AG04450 (cell line): ENCODE results near the gene CFAP69. TPM values are rescaled to one million over a fixed set of nuclear protein-coding genes. Genes with fewer than 3 reads are reported as not detected.
A peak's percentile ranks its signal among the peaks of the same experiment; 100 is the strongest.

Experiments used
- CTCF ChIA-PET: fragments of 300-600, 350-600 bp; formaldehyde crosslinking; extraction: SDS; loops from one replicate; lab custom pipeline; 2022; ENCODE audit warnings: antibody characterized with exemption, inconsistent platforms; lab: Charles Lee
- POLR2A ChIA-PET: fragments of 350-600 bp; formaldehyde crosslinking; extraction: SDS; loops from one replicate; lab custom pipeline; 2021; ENCODE audit warnings: antibody characterized with exemption, inconsistent platforms; lab: Yijun Ruan, JAX
- DNase-seq: peaks from one replicate; pipeline ENCODE4 v3.0.0-alpha.2; 2011; ENCODE audit warnings: low read depth, low spot score
- H3K27ac ChIP-seq: one replicate; pipeline ENCODE4 v1.5.1; 2012; ENCODE audit warnings: low read depth, low read length, control low read depth
- H3K27me3 ChIP-seq: one replicate; pipeline ENCODE4 v1.6.0; 2012; ENCODE audit warnings: low read length; ENCODE audit not compliant: control insufficient read depth, insufficient read depth
- H3K4me3 ChIP-seq: 2 replicates; pipeline ENCODE4 v1.5.1; 2011; ENCODE audit warnings: mild to moderate bottlenecking, low read depth, low read length, control low read depth
- H3K9me3 ChIP-seq: 2 replicates; pipeline ENCODE4 v1.5.1; 2012; ENCODE audit warnings: low read length; ENCODE audit not compliant: control insufficient read depth, insufficient read depth
- polyA plus RNA-seq: library from polyadenylated mRNA; depleted of rRNA; stranded (reverse); fragments of >200 nt; gene quantifications from 2 replicates; pipeline ENCODE4 v1.2.3, GENCODE V29; 2011
- TF ChIP-seq, protein P1 (sequence below): IDR thresholded peaks from 2 replicates; pipeline ENCODE4 v1.5.1; 2011; ENCODE audit warnings: low read depth, low read length, control low read depth, inconsistent platforms

The CFAP69 gene
- polyA plus RNA-seq, 1 experiment, result 2.4 TPM

GRCh38 chr7:90222811-90223725, 21.9 kb upstream of the CFAP69 start:
- CTCF ChIA-PET, result interaction anchor here (0.9 to 2.6 kb wide), 4 partner anchors 11 to 204 kb away, joined by 3 to 21 read pairs (median 4); partner anchors contain the start of gene STEAP2
- no peaks in the 10 kb centered on the region for H3K9me3 ChIP-seq
- H3K27ac ChIP-seq, result peak overlapping the region; percentile 86
- H3K27me3 ChIP-seq, result no peaks in the 10 kb centered on the region
- TF ChIP-seq, protein P1, sequence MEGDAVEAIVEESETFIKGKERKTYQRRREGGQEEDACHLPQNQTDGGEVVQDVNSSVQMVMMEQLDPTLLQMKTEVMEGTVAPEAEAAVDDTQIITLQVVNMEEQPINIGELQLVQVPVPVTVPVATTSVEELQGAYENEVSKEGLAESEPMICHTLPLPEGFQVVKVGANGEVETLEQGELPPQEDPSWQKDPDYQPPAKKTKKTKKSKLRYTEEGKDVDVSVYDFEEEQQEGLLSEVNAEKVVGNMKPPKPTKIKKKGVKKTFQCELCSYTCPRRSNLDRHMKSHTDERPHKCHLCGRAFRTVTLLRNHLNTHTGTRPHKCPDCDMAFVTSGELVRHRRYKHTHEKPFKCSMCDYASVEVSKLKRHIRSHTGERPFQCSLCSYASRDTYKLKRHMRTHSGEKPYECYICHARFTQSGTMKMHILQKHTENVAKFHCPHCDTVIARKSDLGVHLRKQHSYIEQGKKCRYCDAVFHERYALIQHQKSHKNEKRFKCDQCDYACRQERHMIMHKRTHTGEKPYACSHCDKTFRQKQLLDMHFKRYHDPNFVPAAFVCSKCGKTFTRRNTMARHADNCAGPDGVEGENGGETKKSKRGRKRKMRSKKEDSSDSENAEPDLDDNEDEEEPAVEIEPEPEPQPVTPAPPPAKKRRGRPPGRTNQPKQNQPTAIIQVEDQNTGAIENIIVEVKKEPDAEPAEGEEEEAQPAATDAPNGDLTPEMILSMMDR, result no peak
- POLR2A ChIA-PET, result interaction anchor here (0.6 to 1.9 kb wide), 2 partner anchors 12 to 70 kb away, joined by 6 to 9 read pairs; partner anchors contain the start of gene STEAP2
- peak; percentile 56 for DNase-seq
- H3K4me3 ChIP-seq, result no peak overlapping the region

DNA sequence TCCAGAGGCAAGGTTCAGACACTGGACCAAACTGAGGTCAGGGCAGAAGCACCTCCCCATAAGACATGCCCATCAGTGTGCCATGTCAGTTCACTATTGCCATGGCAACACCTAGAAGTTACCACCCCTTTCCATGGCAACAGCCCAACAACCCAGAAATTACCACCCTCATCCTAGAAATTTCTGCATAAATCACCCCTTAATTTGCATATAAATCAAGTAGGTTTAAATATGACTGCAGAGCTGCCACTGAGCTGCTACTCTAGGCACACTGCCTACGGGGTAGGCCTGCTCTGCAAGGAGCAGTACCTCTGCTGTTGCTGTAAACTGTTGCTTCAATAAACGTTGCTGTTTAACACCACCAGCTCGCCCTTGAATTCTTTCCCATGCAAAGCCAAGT, 20.8 kb upstream of the CFAP69 start:
- no peak for DNase-seq
- Histone ChIP-seq H3K27me3 (no peaks in the 10 kb centered on the region), H3K4me3 (no peak overlapping the region), H3K27ac (no peak overlapping the region), H3K9me3 (no peaks in the 10 kb centered on the region)
- CTCF ChIA-PET, result interaction anchor here (2.6 kb wide), 1 partner anchor 13 kb away, joined by 21 read pairs; the partner anchor contains the start of gene STEAP2
- POLR2A ChIA-PET, result no interaction called here
- TF ChIP-seq, protein P1, result no peak

GRCh38 chr7:90225181-90225580, 19.8 kb upstream of the CFAP69 start:
- ChIA-PET CTCF (interaction anchor here (2.6 kb wide), 1 partner anchor 14 kb away, joined by 21 read pairs; the partner anchor contains the start of gene STEAP2), POLR2A (no interaction called here)
- TF ChIP-seq, protein P1, result no peak

GRCh38 chr7:90225601-90226000, 19.4 kb upstream of the CFAP69 start:
- no peaks in the 10 kb centered on the region for H3K27me3 ChIP-seq
- no peak for DNase-seq
- CTCF ChIA-PET, result no interaction called here
- TF ChIP-seq, protein P1, result no peak
- H3K27ac ChIP-seq, result no peak overlapping the region
- no peak overlapping the region for H3K4me3 ChIP-seq
- H3K9me3 ChIP-seq, result no peaks in the 10 kb centered on the region
- POLR2A ChIA-PET, result no interaction called here

More at GRCh38 chr7:90225181-90225580, 19.8 kb upstream of the CFAP69 start:
- Histone ChIP-seq H3K27ac (no peak overlapping the region), H3K27me3 (no peaks in the 10 kb centered on the region), H3K4me3 (no peak overlapping the region), H3K9me3 (no peaks in the 10 kb centered on the region)
- DNase-seq, result no peak

- DNase-seq, result no peak
- ChIA-PET CTCF (interaction anchor here (0.8 kb wide), 1 partner anchor 16 kb away, joined by 4 read pairs; the partner anchor contains the start of gene STEAP2), POLR2A (no interaction called here)
- no peaks in the 10 kb centered on the region for H3K9me3 ChIP-seq
- H3K4me3 ChIP-seq, result no peak overlapping the region
- TF ChIP-seq, protein P1, result no peak
- H3K27me3 ChIP-seq, result no peaks in the 10 kb centered on the region
- H3K27ac ChIP-seq, result no peak overlapping the region
Observed at GRCh38 chr7:90227259-90227658, 17.7 kb upstream of the CFAP69 start.
